Activated naive CD4-positive, alpha-beta T cell (primary cell): Measurements from ENCODE around the gene ARHGAP45.

ENCODE experiments used
- DNase-seq, 4 experiments: peaks; one replicate each; lab custom pipeline; 2025; lab: John Stamatoyannopoulos, UW

The ARHGAP45 gene

DNA sequence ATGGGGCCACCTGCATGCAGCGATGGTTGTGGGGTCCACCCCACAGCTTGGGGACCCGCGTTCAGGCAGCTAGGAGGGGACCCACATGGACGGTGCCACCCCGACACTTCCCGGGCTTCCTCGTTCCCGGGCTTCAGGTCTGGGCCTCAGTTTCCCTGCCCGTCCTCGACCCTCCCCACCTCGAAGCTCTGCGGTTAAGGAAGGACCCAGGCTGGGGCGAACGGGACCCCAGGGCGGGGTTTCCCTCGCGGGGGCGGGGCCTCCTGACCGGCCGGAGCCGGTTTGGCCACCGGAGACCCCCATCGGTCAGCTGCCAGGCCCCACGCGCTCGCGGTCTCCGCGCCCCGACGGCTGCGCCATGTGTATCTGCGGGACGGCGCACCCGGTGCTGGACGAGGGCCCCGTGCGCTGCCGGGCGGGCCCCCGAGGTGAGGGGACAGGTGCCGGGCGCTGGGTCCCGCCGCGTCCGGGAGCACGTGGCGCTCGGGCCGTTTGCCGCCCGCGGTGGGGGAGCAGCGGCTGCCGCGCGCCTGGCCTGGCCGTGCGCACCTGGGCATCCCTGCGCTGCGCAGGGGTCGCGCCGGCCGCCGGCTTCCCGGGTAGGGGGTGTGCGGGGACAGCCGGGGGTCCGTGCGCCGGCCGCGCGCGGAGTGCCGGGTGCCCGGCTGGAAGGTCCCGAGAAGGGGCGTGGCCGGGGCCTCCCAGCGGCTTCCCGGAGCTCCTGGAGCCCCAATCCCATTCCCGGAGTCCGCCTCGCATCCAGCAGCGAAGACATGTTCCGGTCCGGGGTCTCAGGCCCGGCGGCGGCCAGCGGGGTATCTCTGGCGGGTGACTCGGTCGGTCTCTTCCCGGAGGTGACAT lies 4.2 kb downstream of the ARHGAP45 start:
- no peak for DNase-seq

DNA sequence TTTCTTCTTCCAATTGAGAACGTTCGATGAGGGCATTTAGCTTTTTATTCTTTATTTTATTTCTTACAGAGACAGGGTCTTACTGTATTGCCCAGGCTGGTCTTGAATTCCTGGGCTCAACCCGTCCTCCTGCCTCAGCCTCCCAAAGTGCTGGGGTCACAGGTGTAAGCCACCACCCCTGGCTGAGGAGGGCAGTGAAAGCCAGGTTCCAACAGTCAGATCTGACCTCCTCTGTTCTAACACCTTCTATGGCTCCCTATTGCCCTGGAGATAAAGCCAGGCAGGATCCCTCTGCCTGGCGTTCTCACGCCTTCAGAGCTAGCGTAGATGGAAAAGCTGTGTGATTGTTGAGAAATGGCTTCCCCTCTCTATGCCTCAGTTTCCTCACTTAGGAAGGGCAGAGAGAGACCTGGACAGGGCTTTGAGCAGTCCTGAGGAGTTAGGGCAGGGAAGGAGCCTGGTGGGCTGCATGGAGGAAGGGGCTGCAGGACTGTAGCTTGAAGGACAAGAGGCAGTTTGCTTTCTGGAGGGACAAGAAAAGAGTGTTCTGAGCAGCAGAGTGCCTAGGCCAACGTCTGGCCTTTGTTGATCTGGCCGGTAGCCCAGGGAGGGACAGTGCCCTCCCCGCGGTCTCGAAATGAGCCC lies 5.5 kb downstream of the ARHGAP45 start:
- no peak for DNase-seq

DNA sequence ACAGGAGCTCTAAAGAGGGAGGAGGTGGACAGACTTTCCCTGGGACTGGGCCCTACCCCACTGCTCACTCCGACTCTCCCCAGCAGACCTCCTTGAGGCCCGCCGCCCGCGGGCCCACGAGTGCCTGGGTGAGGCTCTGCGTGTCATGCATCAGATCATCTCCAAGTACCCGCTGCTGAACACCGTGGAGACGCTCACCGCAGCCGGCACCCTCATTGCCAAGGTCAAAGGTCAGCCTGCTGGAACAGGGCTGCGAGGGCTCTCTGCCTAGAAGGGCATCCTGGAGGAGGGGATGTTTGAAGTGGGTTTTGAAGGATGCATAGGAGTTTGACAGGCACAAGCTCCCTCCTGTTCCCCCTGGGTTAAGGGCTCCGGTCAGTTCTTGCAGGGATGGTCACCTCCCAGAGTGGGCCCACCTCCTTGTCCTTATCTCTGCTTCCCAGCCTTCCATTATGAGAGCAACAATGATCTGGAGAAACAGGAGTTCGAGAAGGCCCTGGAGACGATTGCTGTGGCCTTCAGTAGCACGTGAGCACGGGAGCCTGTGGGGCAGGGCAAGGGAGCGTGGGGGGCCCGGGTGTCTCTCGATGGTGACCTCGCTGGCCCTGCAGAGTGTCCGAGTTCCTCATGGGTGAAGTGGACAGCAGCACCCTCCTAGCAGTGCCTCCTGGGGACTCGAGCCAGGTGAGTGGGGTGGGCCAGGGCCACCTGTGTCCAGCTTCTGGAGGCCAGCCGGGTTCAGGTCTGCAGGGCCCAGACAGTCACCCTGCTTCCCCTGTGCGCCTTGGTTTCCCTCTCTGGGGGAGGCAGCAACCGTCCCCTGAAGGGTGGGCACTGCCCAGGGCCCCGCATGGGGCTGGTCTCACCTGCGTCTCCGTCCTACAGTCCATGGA lies 6.3 kb downstream of the ARHGAP45 start:
- no peak for DNase-seq

DNA sequence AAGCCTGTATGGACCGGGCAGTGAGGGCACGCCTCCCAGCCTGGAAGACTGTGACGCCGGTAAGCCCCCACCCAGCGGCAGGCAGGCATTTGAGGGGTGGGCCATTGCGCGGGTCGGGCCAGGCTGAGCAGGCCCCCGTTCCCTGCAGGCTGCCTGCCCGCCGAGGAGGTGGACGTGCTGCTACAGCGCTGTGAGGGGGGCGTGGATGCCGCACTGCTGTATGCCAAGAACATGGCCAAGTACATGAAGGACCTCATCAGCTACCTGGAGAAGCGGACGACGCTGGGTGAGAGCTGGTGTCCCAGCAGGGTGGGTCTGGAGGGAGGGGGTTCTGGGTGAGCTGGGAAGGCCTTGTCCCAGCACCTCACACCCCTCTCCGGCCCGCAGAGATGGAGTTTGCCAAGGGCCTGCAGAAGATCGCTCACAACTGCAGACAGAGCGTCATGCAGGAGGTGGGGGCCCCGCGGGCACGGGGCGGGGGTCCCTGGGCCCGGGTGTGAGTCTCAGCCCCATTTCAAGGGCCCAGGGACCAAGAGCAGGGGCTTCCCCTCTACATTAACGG lies 7.1 kb downstream of the ARHGAP45 start:
- DNase-seq, result no peak

DNA sequence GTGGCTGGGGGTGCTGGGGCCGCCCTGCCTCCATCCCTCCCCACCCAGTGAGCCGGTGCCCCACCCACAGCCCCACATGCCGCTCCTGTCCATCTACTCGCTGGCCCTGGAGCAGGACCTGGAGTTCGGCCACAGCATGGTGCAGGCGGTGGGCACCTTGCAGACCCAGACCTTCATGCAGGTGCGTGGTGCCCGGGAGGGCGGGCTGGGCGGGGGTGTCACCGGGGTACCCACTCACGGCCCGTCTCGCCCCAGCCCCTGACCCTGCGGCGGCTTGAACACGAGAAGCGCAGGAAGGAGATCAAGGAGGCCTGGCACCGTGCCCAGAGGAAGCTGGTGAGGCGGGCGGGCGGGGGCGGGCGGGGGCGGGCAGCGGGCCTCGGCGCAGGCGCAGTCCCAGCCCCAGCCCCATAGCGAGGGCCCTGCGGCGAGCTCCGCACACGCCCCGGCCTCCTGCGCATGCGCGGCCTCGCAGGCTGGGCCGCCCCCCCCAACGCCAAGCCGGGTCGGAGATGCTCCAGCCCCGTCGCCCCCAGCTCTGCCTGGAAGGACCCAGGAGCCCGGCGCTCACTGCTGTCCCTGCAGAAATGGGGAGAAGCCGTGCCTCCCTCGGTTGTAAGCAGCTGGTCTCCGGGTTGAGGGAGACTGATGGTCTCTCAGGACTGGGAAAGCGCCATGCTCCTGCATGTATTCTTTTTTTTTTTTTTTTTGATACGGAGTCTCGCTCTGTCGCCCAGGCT lies 7.7 kb downstream of the ARHGAP45 start:
- DNase-seq, result peak; percentile 60 to 98 (median 84)

DNA sequence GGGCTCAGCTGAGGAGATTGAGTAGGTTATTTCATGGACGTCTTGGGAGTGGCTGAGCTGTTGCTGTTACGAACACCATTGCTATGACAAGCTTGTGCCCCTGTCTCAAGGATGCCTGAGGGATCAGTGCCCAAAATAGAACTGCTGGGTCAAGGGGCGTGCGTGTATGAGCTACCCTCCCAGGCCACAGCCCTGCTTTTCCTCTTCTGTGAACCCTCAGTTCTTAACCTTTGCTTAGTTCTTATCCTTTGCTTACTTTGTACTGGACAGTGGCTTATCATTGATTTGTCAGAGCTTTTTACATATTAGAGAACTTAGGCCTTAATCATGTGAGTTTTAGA lies 9.0 kb downstream of the ARHGAP45 start:
- no peak for DNase-seq

DNA sequence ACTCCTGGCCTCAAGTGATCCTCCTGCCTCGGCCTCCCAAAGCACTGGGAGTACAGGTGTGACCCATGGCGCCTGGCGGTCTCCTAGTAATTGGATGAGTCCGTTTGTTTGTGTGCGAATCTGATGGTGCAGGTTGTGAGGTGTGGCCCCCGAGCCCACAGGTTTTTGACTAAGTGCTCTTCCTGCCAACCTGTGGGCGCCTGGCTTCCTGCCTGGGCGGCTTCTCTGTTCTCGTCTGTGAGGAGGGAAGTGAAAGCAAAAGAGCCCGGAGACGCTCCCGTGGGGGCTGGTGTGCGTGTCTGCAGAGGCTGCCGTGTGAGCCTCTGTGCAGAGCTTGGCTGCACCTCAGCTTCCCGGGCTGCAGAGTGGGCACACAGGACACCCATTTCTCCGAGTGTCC lies 10.0 kb downstream of the ARHGAP45 start:
- peak; percentile 64 to 88 (median 76) for DNase-seq

DNA sequence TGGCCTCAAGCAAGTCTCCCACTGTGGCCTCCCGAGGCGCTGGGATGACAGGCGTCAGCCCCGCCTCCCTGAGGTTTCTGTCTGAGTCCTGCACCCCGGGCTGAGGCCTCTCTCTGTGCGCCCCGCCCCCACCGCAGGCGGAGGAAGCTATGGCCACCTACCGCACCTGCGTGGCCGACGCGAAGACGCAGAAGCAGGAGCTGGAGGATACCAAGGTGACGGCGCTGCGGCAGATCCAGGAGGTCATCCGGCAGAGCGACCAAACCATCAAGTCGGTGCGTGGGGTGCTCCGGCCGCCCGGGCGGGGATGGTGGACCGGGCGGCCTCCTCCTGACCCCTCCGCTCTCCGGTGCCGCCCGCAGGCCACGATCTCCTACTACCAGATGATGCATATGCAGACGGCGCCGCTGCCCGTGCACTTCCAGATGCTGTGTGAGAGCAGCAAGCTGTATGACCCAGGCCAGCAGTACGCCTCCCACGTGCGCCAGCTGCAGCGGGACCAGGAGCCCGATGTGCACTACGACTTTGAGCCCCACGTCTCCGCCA lies 12.7 kb downstream of the ARHGAP45 start:
- peak in 2 of 4 experiments; percentile 26 to 53 for DNase-seq

DNA sequence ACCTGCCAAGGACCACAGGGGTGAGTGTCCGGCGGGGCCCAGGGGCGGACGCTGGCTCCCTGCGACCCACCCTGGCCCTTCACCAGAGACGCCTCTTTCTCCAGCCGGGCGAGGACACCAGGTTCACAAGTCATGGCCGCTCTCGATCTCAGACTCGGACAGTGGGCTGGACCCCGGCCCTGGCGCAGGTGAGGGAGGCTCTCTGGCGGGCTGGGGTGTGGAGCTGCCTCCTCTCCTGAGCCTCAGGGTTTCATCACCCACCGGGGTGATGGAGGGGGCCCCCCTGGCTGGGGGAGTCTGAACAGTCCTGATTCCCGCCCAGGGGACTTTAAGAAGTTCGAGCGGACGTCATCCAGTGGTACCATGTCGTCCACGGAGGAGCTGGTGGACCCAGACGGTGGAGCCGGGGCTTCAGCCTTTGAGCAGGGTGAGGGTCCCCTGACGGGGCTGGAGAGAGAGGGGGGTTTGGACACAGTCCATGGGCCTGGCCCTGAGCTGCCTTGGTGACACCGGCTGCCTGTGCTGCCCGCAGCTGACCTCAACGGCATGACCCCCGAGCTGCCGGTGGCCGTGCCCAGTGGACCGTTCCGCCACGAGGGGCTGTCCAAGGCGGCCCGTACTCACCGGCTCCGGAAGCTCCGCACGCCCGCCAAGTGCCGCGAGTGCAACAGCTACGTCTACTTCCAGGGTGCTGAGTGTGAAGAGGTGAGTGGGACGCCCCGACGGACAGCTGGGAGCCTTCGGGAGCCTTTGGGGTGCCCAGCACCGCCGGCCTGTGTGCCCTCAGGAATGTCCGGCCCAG lies 13.6 kb downstream of the ARHGAP45 start:
- DNase-seq, result no peak

DNA sequence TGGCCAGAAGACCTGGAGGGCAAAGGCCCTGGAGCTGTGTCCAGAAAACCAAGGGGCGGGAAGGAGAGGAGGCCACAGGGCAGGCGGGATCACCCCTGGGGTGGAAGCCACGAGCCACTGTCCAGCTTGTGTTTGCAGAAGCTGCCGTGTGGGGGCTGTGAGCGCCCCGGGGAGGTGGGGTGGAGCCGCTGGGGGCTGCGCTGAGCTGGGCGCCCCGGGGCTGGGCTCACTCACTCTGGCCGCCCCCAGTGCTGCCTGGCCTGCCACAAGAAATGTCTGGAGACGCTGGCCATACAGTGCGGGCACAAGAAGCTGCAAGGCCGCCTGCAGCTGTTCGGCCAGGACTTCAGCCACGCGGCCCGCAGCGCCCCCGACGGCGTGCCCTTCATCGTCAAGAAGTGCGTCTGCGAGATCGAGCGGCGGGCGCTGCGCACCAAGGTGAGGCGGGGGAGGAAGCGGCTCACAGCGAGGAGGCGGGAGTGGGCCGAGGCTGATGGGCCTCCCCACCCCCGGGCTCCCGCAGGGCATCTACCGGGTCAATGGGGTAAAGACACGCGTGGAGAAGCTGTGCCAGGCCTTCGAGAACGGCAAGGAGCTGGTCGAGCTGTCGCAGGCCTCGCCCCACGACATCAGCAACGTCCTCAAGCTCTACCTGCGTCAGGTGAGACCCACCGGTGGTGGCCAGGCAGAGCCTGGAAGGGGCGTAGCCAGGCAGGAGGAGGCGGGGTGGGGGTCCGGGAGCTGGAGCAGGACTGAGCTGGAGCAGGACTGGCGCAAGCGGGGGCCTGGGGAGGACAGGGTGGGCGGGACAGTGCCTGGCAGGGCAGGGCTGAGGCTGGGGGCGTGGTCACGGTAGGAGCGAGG lies 14.6 kb downstream of the ARHGAP45 start:
- no peak for DNase-seq

DNA sequence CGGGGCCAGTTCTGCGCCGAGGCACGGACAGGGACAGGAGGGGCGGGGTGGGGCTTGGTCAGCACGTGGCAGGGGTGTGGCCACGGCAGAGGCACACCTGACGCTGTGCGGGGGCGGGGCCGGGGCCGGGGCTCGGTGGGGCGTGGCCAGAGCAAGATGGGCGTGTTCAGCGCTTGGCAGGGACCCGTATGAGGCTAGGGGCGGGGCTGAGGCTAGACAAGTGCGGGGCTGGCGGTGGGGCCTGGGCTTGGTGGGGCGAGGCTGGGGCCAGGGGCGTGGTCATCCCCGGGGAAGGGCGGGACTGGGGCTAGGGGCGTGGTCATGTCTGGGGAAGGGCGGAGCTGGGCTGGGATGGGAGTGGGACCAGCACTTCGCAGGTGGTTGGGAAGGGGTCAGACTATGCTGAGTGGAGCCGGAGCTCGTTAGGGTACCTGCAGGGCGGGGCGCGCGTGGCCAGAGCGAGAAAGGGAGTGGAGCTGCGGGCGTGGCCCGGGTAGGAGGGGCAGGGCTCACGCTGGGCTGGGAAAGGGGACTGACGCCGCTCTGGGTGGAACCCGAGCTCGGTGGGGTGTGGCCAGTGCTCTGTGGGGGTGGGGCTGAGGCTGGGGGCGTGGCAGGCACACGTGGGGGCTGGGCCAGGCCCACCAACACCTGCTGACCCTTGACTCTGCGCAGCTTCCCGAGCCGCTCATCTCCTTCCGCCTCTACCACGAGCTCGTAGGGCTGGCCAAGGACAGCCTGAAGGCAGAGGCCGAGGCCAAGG lies 15.4 kb downstream of the ARHGAP45 start:
- peak; percentile 43 to 83 (median 66) for DNase-seq

DNA sequence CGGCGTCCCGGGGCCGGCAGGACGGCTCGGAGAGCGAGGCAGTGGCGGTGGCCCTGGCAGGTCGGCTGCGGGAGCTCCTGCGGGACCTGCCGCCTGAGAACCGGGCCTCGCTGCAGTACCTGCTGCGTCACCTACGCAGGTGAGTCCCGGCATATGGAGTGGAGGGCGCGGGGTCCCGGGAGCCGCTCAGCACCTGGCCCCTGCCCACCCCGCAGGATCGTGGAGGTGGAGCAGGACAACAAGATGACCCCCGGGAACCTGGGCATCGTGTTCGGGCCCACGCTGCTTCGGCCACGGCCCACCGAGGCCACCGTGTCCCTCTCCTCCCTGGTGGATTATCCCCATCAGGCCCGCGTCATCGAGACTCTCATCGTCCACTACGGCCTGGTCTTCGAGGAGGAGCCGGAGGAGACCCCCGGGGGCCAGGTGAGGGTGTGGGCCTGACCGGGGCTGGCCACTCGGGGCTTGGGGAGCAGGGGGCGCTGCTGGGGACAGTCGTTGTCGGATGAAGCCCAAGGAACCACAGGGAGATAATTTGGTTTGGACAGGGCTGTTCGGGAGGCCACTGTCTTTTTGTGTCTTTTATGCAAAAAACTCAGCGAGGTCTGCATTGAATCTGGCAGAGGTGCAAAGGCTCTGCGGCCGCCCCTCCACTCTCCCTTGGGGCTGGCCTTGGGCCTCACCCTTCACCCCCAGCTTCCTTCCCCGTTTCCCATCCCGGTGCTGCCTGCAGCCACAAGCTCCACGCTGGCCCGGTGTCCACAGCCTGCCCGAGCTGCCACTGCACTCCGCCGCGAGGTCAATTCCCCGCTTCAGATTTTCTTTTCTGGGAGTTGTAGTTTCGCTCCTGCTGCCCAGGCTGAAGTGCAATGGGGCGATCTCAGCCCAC lies 16.2 kb downstream of the ARHGAP45 start:
- no peak for DNase-seq

DNA sequence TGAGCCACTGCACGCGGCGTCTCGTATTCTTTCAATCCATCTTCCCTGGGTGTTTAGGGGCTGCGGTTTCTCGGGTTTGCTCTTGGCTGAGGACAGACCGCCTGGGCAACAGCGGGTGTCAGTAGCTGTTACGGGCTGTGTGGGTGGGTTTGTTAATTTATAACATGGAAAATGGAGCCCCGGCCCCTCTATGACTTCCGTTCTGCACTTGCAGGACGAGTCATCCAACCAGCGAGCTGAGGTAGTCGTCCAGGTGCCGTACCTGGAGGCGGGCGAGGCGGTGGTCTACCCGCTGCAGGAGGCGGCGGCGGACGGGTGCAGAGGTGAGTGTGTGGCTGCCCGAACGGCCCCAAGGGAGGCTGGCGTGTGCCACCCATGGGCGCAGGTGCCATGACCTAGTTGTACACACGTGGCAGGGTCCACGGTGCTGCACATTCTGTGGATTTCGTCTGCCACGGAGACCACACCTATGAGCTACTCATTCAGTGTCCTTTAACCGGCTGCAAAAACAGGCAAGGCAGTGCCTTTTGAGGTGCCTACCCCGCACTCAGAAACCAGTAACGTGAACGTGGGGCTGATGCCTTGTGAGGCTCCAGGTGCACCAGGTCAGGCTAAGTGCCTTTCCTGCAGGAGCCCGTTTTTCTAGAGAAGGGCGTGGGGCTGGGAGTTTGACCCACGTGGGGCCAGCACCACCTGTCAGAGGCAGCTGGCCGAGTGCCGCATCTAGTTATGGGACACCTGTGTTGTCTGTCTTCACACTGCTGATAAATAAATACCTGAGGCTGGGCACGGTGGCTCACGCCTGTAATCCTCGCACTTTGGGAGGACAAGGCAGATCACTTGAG lies 17.3 kb downstream of the ARHGAP45 start:
- DNase-seq, result no peak

DNA sequence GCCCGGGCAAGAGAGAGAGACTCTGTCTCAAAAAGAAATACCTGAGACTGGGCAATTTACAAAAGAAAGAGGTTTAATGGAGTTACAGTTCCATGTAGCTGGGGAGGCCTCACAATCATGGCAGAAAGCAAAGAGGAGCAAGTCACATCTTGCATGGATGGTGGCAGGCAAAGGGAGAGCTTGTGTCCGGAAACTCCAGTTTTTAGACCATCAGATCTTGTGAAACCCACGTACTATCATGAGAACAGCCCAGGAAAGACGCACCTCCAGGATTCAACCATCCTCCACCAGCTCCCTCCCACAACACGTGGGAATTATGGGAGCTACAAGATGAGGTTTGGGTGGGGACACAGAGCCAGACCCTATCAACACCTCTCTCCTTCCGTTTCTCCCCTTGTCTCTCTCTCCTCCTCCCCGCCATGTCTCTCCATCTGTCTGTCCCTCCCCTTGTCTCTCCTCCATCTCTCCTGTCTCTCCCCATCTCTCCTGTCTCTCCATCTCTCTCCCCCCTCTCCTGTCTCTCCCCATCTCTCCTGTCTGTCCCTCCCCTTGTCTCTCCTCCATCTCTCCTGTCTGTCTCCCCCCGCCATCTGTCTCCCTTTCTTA lies 18.2 kb downstream of the ARHGAP45 start:
- no peak for DNase-seq

DNA sequence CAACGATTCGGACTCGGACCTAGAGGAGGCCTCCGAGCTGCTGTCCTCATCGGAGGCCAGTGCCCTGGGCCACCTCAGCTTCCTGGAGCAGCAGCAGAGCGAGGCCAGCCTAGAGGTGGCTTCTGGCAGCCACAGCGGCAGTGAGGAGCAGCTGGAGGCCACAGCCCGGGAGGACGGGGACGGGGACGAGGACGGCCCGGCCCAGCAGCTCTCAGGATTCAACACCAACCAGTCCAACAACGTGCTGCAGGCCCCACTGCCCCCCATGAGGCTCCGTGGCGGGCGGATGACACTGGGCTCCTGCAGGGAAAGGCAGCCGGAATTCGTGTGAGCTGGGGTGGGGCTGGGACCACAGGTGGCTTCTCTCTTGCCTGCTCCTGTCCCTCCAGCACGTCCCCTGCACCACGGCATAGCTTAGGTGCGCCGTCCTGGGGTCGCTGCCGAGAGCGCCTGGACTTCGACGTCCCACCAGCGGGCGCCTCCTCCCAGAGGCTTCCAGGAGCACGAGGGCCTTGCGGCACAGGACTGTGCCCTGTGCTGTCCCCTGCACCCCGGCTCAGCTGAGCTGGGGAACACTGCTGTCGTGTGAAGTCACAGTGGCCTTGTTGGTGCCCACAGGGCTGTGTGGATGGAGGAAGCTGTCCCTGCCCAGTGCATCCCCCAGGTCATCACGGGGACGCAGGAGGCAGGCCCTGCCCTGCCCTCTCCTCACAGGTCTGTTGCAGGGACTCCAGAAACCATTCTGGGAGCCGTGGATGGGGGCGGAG lies 18.9 kb downstream of the ARHGAP45 start:
- DNase-seq, result no peak
